ENCODE data around the gene MOB2.

Gene MOB2

DNA sequence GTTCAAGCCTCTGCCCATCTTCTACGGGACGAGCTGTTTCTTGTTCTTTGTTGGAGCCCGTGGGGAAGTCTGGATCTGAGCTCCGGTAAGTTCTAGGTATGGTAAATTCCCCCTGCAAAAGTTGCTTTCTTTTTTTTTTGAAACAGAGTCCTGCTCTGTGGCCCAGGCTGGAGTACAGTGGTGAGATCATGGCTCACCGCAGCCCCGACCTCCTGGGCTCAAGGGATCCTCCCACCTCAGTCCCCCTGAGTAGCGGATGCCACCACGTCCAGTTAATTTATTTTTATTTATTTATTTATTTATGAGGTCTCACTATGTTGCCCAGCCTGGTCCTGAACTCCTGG lies 35.5 kb upstream of the MOB2 start:
- Mint-ChIP-seq H3K27me3 (no peaks in the 10 kb centered on the region), H3K9me3 (no peaks in the 10 kb centered on the region), H3K4me1 (ENCODE audit: low read depth) (peaks cover 73% of the 10 kb centered on the region), H3K36me3 (ENCODE audit: low read depth) (no peaks in the 10 kb centered on the region), H3K27ac (no peak overlapping the region), H3K4me3 (no peak overlapping the region)
- no peak for DNase-seq

DNA sequence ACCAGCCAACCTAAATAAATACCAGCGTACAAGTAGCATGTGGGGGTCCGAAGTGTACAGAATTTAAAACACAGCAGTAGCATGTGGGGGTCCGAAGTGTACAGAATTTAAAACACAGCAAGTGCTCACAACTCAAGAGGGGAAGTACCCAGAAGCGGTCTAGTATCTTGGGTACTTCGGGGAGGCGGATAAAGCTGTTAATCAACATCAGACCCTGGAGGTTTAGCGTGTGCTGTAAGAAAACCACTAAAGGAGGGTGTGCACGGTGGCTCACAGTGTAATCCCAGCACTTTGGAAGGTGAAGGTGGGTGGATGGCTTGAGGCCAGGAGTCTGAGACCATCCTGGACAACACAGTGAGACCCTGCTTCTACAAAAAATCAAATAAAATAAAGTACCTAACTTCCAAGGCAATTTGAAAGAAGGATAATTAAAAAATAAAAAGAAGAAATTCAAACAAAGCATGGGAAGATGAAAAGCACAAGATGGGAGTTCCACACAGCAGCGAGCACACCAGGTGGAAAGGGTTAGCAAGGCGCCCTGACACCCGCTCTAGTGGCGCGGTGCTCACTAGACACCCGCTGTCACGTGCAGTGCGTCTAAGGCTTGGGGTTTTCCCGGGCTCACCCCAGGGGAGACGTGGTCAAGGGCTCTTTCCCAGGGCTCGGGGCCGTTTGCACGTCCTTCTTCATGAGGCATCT lies 35.0 kb upstream of the MOB2 start:
- no peak for DNase-seq

DNA sequence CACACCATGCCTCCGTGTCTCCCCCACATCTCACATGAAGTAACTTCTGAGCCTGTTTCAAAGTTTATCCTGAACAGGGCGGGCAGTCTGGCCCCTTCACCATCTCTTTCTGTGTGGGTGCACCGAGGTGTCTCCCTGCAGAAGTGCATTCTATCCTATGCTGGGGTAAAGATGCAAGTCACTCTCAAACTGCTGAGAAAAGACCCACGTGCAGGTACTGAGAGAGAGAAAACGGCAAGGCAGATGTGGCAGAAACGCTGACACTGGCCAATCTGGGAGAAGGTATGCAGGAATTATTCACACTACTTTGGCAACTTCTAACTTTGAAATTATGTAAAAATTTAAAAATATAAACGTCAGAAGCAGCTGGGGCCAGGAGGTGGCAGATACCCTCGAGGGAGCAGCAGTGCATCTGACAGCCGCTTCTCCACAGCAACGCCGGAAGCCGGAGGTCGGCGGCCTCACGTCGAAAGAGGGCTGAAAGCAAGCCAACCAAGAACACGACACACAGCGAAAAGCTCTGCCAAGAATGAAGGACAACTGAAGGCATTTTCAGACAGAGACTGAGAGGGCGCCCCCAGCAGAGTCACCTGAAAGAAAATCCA lies 34.2 kb upstream of the MOB2 start:
- Mint-ChIP-seq H3K36me3 (ENCODE audit: low read depth) (no peaks in the 10 kb centered on the region), H3K9me3 (no peaks in the 10 kb centered on the region)

More for the DNA sequence above, 35.0 kb upstream of the MOB2 start:
- no peak overlapping the region for H3K4me3 Mint-ChIP-seq
- H3K4me1 Mint-ChIP-seq (ENCODE audit: low read depth), result peaks cover 74% of the 10 kb centered on the region
- H3K27ac Mint-ChIP-seq, result peak overlapping the region; percentile 34
- no peaks in the 10 kb centered on the region for H3K27me3 Mint-ChIP-seq
- H3K9me3 Mint-ChIP-seq, result no peaks in the 10 kb centered on the region
- H3K36me3 Mint-ChIP-seq (ENCODE audit: low read depth), result no peaks in the 10 kb centered on the region

GRCh38 chr11:1520209-1520662 lies 33.7 kb upstream of the MOB2 start:
- no peaks in the 10 kb centered on the region for H3K36me3 Mint-ChIP-seq (ENCODE audit: low read depth)
- H3K4me1 Mint-ChIP-seq (ENCODE audit: low read depth), result peaks cover 80% of the 10 kb centered on the region
- H3K27me3 Mint-ChIP-seq, result no peaks in the 10 kb centered on the region
- H3K9me3 Mint-ChIP-seq, result no peaks in the 10 kb centered on the region
- H3K4me3 Mint-ChIP-seq, result no peak overlapping the region
- no peak for DNase-seq
- no peak overlapping the region for H3K27ac Mint-ChIP-seq

More for the DNA sequence above, 34.2 kb upstream of the MOB2 start:
- H3K27me3 Mint-ChIP-seq, result no peaks in the 10 kb centered on the region
- peaks cover 77% of the 10 kb centered on the region for H3K4me1 Mint-ChIP-seq (ENCODE audit: low read depth)
- peak overlapping the region; percentile 34 for H3K27ac Mint-ChIP-seq
- no peak for DNase-seq
- no peak overlapping the region for H3K4me3 Mint-ChIP-seq

DNA sequence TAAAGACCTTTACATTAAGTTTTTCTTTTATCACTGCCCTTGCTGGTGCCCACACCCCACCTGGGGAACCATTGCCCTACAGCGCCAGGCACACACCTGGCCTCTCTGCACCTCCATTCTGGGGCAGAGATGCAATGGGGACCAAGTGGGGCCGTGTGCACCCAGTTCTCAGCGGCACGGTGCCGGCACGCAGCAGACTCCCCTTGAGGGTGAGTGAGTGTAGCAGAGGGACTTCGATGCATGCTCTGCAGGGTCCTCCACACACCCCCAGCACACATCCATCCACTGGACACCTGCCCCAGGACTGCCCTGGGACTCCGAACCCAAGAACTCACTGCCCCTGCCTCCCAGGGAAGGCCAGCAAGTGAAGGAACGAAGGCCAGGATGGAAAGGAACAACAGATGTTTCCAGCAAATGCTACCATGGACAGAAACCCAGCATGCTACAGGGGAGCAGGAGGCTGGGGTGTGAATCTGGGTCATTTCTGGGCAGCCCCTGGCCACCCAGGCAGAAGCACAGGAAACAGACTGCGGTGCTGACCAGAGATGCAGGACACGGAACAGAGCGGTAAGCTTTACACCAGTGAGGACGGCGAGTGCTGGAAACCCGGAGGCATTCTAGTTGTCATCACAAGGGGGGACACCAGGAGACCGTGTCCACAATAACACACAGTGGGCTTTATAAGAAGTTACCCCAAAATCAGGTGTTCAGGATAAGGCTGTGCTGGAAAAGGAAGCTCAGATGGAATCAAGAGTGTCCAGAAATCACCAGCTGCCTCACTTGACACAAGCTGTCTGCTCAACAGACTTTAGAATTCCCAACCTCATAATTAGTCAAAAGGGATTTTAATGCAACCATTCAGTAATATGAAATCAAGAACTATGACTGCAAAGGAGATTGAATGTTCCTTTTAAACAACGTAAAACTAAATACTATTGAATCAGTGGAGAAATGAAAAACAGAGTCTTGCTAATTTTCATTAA lies 32.7 kb upstream of the MOB2 start:
- Mint-ChIP-seq H3K9me3 (no peaks in the 10 kb centered on the region), H3K27ac (no peak overlapping the region), H3K36me3 (ENCODE audit: low read depth) (no peaks in the 10 kb centered on the region), H3K27me3 (no peaks in the 10 kb centered on the region), H3K4me3 (no peak overlapping the region), H3K4me1 (ENCODE audit: low read depth) (peaks cover 82% of the 10 kb centered on the region)
- DNase-seq, result no peak

DNA sequence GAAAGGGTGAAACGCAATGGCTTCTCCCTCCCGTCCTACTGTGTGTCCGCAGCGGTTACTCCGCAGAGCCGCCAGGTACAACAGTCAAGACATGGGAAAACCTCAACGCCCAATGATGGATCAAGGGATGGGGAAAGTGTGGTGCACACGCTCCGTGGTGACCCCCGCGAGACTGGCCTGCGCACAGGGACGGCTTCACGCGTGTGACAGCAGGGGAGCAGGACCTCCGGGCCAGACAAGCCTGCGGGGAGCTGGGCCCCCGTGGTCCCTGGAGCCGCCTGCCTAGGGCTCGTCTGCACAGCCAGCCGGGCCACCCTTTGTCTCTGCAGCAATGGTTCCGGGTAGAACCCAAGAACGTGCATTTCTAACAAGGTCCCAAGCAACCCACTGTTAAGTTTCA lies 31.7 kb upstream of the MOB2 start:
- Mint-ChIP-seq H3K27ac (no peak overlapping the region), H3K9me3 (no peaks in the 10 kb centered on the region), H3K4me3 (no peak overlapping the region), H3K4me1 (ENCODE audit: low read depth) (peaks cover 81% of the 10 kb centered on the region), H3K27me3 (no peaks in the 10 kb centered on the region), H3K36me3 (ENCODE audit: low read depth) (peaks cover 4% of the 10 kb centered on the region)
- DNase-seq, result no peak

DNA sequence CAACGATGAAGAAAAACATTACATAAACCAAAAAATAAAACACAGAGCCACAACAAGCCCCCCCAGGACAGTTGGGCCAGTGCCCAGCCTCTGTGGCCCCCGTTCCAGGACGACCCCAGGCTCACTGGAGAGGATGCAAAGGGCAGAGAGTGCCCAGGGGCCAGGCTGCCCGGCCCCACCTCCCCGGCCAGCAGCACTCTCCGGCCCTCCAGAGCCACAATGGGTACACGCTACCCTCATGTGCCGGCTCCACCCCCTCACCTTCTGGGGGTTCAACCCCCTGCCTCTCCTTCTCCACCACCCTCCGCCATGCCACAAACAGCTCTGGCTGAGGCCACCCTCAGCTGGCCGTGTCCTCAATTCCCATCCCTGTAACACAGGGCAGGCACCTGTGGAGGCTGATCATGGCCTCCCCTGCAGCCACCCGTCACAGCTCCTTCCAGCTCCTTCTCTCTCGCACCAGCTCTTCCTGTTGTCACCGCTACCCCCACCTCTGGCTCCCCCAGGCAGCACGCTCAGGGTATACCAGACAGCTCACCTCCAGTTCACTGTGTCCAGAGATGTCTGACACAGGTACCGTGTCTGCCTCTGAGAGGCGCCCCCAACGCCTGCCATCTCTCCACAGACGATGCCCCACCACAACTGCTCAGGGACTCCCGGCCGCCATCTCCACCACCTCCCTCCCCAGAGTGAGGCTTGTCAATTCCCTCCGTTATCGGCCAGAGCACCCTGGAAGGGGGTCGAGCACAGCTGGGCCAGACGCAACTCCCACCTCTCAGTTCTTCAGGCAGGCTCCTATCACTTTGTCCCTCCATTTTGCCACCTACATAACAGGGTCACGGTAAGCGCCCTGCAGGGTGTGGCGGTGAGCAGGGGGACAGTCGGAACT lies 30.8 kb upstream of the MOB2 start:
- no peak overlapping the region for H3K27ac Mint-ChIP-seq

DNA sequence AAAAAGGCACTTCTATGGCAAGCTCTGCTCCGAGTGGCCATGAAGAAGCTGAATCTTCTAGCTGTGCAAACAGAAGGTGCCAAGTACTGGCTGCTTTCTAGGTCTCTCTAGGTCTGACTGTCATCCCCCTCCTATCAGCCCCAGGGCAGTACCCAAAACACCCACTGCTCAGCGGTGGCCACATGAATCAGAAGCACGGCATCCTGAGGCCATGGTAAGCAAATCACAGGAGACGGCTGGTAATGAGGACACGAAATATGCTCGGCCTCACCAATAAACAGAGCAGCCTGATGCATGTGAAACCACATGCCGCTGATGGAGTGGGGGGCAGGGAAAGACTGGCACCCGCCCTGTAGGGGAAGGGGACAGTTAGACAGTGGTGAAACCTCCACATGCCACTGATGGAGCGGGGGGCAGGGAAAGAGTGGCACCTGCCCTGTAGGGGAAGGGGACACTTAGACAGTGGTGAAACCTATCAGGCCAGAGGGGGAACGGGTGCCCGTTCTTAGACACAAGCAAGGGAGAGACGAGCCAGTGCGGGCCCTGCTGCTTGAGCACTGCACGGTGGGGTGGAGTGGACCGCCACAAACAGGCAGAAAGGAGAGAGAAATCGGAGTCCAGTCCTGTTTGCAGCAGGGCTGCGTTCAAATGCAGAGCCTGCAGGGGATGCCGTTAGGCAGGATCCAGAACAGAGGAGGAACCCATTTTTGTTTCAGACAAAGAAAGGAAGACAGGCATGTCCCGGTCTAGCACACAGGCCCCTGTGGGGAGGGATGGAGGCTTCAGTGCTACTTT lies 29.9 kb upstream of the MOB2 start:
- Mint-ChIP-seq H3K4me3 (no peak overlapping the region), H3K27ac (no peak overlapping the region), H3K27me3 (no peaks in the 10 kb centered on the region), H3K4me1 (ENCODE audit: low read depth) (peaks cover 77% of the 10 kb centered on the region), H3K36me3 (ENCODE audit: low read depth) (peaks cover 4% of the 10 kb centered on the region), H3K9me3 (no peaks in the 10 kb centered on the region)
- no peak for DNase-seq

More for the DNA sequence above, 30.8 kb upstream of the MOB2 start:
- Mint-ChIP-seq H3K27me3 (no peaks in the 10 kb centered on the region), H3K9me3 (no peaks in the 10 kb centered on the region), H3K4me3 (no peak overlapping the region), H3K4me1 (ENCODE audit: low read depth) (peaks cover 79% of the 10 kb centered on the region), H3K36me3 (ENCODE audit: low read depth) (peaks cover 4% of the 10 kb centered on the region)
- no peak for DNase-seq

GRCh38 chr11:1515082-1516060 lies 28.8 kb upstream of the MOB2 start:
- Mint-ChIP-seq H3K4me3 (no peak overlapping the region), H3K36me3 (ENCODE audit: low read depth) (peaks cover 4% of the 10 kb centered on the region), H3K4me1 (ENCODE audit: low read depth) (peaks cover 76% of the 10 kb centered on the region), H3K27me3 (no peaks in the 10 kb centered on the region), H3K9me3 (no peaks in the 10 kb centered on the region), H3K27ac (peak overlapping the region; percentile 30)
- DNase-seq, result peak; percentile 88

DNA sequence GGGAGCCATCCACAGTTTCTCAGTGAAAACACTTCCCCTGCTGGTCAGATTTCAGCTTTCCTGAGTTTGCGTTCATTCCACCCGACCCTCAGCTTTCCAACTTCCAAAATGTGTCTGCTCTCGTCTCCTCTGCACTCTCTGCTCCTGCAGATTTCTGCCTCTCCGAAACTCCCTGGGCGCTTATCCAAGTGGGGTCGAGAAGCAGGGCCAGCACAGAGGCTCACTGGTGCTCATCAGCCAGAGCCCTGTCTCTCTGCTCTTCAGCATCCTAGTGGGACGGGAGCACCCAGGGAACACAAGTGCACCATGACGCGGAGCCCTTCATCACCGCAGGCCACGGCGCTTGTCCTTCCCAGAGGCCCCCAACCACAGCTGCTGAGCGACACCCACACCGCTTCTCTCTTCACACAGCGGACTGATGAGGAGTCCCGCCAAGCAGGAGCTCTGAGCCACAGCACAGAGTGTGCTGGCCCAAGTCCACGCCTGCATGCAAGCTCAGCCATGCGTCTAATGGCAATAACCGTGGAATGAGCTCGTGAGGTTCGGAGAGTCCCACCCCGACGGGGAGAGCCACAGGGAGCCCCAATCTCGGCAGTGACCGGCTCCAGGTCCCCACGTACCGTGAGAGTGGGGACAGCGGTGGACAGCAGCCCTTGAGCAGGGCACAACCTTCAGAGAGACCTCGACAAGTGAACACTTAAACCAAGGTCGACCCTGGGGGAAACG lies 27.9 kb upstream of the MOB2 start:
- H3K36me3 Mint-ChIP-seq (ENCODE audit: low read depth), result peaks cover 4% of the 10 kb centered on the region
- no peaks in the 10 kb centered on the region for H3K27me3 Mint-ChIP-seq
- H3K4me1 Mint-ChIP-seq (ENCODE audit: low read depth), result peaks cover 72% of the 10 kb centered on the region
- H3K4me3 Mint-ChIP-seq, result no peak overlapping the region
- no peak overlapping the region for H3K27ac Mint-ChIP-seq
- no peaks in the 10 kb centered on the region for H3K9me3 Mint-ChIP-seq
- DNase-seq, result no peak

DNA sequence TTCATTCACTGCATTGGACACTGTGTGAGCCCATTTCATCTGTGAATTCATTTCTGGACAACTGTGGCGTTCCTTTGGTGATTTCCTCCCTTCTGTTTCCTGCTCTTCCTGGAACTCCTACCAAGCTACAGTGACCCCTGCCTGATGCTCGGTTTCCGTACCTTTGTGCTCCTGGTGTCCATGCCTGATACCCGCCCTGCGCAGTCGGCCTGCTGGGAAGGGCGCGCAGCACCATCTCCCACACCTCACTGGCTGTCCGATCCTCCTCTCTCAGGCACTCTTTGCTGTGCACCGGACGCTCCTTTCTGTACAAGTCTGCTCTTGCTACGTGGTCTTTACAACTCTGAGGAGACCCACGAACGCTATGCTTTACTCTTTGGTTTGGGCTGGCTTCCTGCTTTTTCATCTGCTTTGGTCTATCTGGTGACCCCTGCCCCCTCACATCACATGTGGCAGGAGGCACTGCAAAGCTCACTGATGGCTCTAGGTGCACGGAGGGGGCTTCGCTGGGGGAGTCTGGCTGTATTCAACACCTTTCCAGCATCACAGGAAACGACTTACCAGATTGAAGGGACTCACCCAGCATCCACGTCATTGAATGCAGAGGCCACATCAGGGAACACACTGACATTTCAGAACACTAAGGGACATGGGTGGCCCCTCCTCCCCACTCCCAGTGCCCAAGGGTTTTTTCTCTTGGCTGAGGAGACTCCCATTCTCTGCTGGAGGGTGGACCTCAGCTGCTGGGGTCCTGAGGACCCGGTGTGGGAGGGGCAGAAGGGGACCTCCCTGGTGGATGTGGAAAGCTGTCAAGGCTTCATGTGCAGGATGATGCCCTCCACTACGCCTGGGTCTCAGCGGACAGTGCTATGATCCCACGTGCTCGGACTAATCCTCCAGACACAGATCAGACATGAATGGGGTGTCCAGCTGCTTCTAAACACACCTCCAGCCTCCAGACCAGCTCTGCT lies 27.0 kb upstream of the MOB2 start:
- DNase-seq, result no peak
- Mint-ChIP-seq H3K36me3 (ENCODE audit: low read depth) (peaks cover 4% of the 10 kb centered on the region), H3K27ac (peak overlapping the region; percentile 30), H3K27me3 (no peaks in the 10 kb centered on the region), H3K4me1 (ENCODE audit: low read depth) (peaks cover 71% of the 10 kb centered on the region), H3K9me3 (no peaks in the 10 kb centered on the region), H3K4me3 (no peak overlapping the region)

Data from activated T-cell treated with anti-CD3 and anti-CD28 coated beads, Interleukin-2, amount 50 U/mL, for 24 hours (primary cell).